Skeletal muscle tissue (tissue), 4 donors: Measurements from ENCODE around the gene NMRK2. TPM values are rescaled to one million over a fixed set of nuclear protein-coding genes. Genes with fewer than 3 reads are reported as not detected.

Source experiments
- H3K27ac ChIP-seq: one replicate; pipeline ENCODE4 v1.7.0; 2013; ENCODE audit warnings: mild to moderate bottlenecking, low read depth, low read length, inconsistent platforms
- H3K27me3 ChIP-seq, 3 donors: one replicate each; pipeline ENCODE4 v1.7.0; 2013; ENCODE audit warnings: low read length in 3 of 3; ENCODE audit not compliant: control insufficient read depth in 3 of 3, insufficient read depth in 3 of 3
- H3K36me3 ChIP-seq, 3 donors: one replicate each; pipeline ENCODE4 v1.7.0; 2013; ENCODE audit warnings: low read length in 3 of 3; ENCODE audit not compliant: control insufficient read depth in 3 of 3, insufficient read depth in 3 of 3
- H3K4me1 ChIP-seq, 3 donors: one replicate each; pipeline ENCODE4 v1.7.0; 2013; ENCODE audit warnings: low read length in 3 of 3, mild to moderate bottlenecking in 3 of 3; ENCODE audit not compliant: control insufficient read depth in 3 of 3, insufficient read depth in 3 of 3
- H3K4me3 ChIP-seq, 3 donors: one replicate each; pipeline ENCODE4 v1.7.0; 2013; ENCODE audit warnings: low read length in 3 of 3
- H3K9ac ChIP-seq, 3 donors: one replicate each; pipeline ENCODE4 v1.7.0; 2013; ENCODE audit warnings: low read length in 3 of 3, mild to moderate bottlenecking in 3 of 3, moderate library complexity in 2 of 3, low read depth in 1 of 3
- H3K9me3 ChIP-seq, 3 donors: one replicate each; pipeline ENCODE4 v1.7.0; 2013; ENCODE audit warnings: low read length in 3 of 3; ENCODE audit not compliant: control insufficient read depth in 3 of 3
- total RNA-seq: library from RNA; depleted of rRNA; stranded (reverse); fragments of >200 nt; gene quantifications from one replicate; pipeline ENCODE4 v1.2.3, GENCODE V29; 2014
- donor health status: Osteomylitis.

The NMRK2 gene
- total RNA-seq, 1 donor from 2014 or later, result 48.5 TPM

GRCh38 chr19:3904233-3904632 lies 28.6 kb upstream of the NMRK2 start:
- Histone ChIP-seq H3K4me3 (no peak overlapping the region), H3K4me1 (peaks cover 0 to 6% (median 0%) of the 10 kb centered on the region in 3 donors), H3K36me3 (no peaks in the 10 kb centered on the region), H3K9me3 (no peaks in the 10 kb centered on the region), H3K27ac (no peak overlapping the region), H3K9ac (no peak overlapping the region), H3K27me3 (peaks cover 0 to 14% (median 4%) of the 10 kb centered on the region in 3 donors)

GRCh38 chr19:3907626-3908265 lies 25.1 kb upstream of the NMRK2 start:
- peaks cover 0 to 5% (median 0%) of the 10 kb centered on the region in 3 donors for H3K27me3 ChIP-seq
- no peak overlapping the region for H3K9ac ChIP-seq
- peaks cover 0 to 4% (median 3%) of the 10 kb centered on the region in 3 donors for H3K9me3 ChIP-seq
- H3K27ac ChIP-seq, result no peak overlapping the region
- no peak overlapping the region for H3K4me3 ChIP-seq
- H3K4me1 ChIP-seq, result no peaks in the 10 kb centered on the region
- H3K36me3 ChIP-seq, result no peaks in the 10 kb centered on the region

DNA sequence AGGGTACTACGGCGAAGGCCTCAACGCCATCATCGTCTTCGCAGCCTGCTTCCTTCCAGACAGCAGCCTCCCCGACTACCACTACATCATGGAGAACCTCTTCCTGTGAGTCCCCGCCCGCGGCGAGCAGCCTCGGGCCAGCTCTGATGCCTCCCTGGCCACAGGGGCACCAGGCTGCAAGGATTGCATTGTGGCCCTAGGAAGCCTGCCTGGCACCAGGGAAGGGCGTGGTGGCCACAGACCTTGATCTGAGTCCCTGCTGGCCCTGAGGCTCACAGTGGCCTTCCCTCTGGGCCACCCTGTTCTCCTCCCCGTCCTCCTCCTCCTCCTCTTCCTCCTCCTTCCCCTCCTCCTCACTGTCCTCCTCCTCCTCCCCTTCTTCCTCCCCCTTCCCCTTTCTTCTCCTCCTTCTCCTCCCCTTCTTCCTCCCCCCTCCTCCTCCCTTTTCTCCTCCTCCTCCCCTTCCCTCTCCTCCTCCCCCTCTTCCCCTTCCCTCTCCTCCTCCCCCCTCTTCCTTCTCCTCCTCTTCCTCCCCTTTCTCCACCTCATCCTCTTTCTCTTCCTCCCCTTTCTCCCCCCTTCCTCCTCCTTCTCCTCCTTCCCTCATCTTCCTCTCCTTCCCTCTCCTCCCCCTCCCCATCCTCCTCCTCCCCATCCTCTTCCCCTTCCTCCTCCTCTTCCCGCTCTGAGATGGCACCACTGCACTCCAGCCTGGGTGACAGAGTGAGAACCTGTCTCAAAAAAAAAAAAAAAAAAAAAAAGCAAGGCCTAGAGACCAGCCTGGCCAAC lies 24.4 kb upstream of the NMRK2 start:
- Histone ChIP-seq H3K36me3 (no peaks in the 10 kb centered on the region), H3K27me3 (peaks cover 0 to 4% (median 0%) of the 10 kb centered on the region in 3 donors), H3K9ac (no peak overlapping the region), H3K27ac (no peak overlapping the region), H3K9me3 (peaks cover 0 to 4% (median 3%) of the 10 kb centered on the region in 3 donors), H3K4me3 (no peak overlapping the region), H3K4me1 (no peaks in the 10 kb centered on the region)

DNA sequence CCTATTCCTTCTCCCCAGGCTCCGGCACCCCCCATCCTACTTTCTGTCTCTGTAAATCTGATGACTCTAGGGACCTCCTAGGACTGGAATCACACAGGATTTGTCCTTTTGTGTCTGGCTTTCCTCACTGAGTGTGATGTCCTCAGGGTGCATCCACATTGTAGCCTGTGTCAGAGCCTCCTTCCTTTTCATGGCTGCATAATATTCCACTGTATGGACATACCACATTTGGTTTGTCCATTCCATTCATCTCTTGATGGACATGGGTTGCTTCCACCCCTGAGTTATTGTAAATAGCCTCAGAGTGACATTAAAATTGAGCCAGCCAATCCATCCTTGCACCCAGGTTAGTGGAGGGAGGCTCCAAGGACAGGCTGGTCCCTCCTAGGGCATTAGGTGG lies 22.8 kb upstream of the NMRK2 start:
- Histone ChIP-seq H3K4me1 (no peaks in the 10 kb centered on the region), H3K9ac (no peak overlapping the region), H3K9me3 (peaks cover 0 to 4% (median 3%) of the 10 kb centered on the region in 3 donors), H3K36me3 (no peaks in the 10 kb centered on the region), H3K4me3 (no peak overlapping the region), H3K27ac (no peak overlapping the region), H3K27me3 (peaks cover 0 to 3% (median 0%) of the 10 kb centered on the region in 3 donors)

- Histone ChIP-seq H3K27me3 (no peaks in the 10 kb centered on the region), H3K9ac (no peak overlapping the region), H3K9me3 (peaks cover 2 to 4% (median 3%) of the 10 kb centered on the region in 3 donors), H3K36me3 (no peaks in the 10 kb centered on the region), H3K4me1 (no peaks in the 10 kb centered on the region), H3K4me3 (no peak overlapping the region), H3K27ac (no peak overlapping the region)
These were observed 18.7 kb upstream of the NMRK2 start for GRCh38 chr19:3914199-3914598.

DNA sequence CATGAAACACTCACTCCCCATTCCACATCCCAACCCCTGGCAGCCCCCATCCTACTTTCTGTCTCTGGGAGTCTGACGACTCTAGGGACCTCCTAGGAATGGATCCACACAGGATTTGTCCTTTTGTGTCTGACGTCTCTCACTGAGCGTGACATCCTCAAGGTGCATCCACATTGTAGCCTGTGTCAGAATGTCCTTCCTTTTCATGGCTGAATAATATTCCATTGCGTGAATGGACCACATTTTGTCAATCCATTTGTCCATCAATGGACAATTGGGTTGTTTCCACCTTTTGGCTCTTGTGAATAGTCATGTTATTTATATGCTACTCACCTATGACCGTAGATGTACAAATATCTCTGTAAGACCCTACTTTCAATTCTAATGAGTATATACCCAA lies 16.8 kb upstream of the NMRK2 start:
- Histone ChIP-seq H3K27me3 (no peaks in the 10 kb centered on the region), H3K9me3 (peaks cover 0 to 6% (median 3%) of the 10 kb centered on the region in 3 donors), H3K9ac (no peak overlapping the region), H3K4me3 (no peak overlapping the region), H3K27ac (no peak overlapping the region), H3K4me1 (no peaks in the 10 kb centered on the region), H3K36me3 (no peaks in the 10 kb centered on the region)

GRCh38 chr19:3919793-3920192 lies 13.1 kb upstream of the NMRK2 start:
- H3K9me3 ChIP-seq, result peaks cover 3 to 11% (median 5%) of the 10 kb centered on the region in 3 donors
- no peak overlapping the region for H3K9ac ChIP-seq
- H3K27ac ChIP-seq, result no peak overlapping the region
- no peak overlapping the region for H3K4me3 ChIP-seq
- no peaks in the 10 kb centered on the region for H3K27me3 ChIP-seq
- no peaks in the 10 kb centered on the region for H3K4me1 ChIP-seq
- no peaks in the 10 kb centered on the region for H3K36me3 ChIP-seq

DNA sequence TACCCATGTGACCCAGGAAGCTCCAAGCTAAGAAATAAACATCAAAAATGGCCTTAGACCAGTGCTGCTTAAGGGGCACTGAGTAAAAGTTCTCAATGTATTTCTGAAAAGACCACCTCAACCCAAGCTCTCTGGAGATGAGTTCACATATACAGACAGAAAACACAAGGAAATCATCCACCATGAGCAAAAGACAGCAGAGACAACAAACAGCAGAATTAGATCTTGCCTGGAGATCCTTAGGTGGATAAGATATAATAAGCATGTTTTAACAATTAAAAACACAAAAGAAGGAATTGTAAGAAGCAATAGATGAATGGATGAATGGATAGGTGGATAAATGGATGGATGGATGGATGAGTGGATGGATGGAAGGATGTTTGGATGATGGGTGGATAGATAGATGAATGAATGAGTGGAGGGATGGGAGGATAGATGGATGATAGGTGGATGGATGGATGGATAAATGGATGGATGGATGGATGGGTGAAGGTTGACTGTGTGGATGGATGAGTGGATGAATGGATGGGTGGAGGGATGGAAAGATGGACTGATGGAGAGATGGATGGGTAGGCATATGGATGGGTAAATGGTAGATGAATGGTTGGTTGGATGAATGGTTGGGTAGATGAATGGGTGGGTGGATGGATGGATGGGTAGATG lies 9.6 kb upstream of the NMRK2 start:
- H3K27ac ChIP-seq, result no peak overlapping the region
- H3K9ac ChIP-seq, result no peak overlapping the region
- H3K27me3 ChIP-seq, result no peaks in the 10 kb centered on the region
- peaks cover 3 to 8% (median 5%) of the 10 kb centered on the region in 3 donors for H3K9me3 ChIP-seq
- H3K4me3 ChIP-seq, result no peak overlapping the region
- H3K36me3 ChIP-seq, result no peaks in the 10 kb centered on the region
- H3K4me1 ChIP-seq, result peaks cover 0 to 4% (median 0%) of the 10 kb centered on the region in 3 donors

DNA sequence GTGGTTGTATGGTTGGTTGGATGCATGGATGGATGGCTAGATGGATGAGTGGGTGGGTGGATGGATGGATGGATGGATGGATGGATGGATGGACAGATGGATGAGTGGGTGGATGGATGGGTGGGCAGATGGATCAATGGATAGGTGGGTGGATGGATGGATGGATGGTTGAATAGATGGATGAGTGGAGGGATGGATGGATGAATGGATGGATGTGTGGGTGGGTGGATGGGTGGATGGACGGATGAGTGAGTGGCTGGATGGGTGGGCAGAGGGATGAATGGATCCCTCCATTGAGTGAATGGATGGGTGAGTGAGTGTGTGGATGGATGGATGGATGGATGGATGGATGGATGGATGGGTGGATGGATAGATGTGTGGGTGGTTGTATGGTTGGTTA lies 9.0 kb upstream of the NMRK2 start:
- Histone ChIP-seq H3K27me3 (no peaks in the 10 kb centered on the region), H3K4me1 (peaks cover 0 to 4% (median 0%) of the 10 kb centered on the region in 3 donors), H3K9ac (no peak overlapping the region), H3K9me3 (peaks cover 3 to 8% (median 5%) of the 10 kb centered on the region in 3 donors), H3K36me3 (no peaks in the 10 kb centered on the region), H3K27ac (no peak overlapping the region), H3K4me3 (no peak overlapping the region)

- Histone ChIP-seq H3K9me3 (no peaks in the 10 kb centered on the region), H3K27me3 (peaks cover 0 to 4% (median 0%) of the 10 kb centered on the region in 3 donors), H3K36me3 (no peaks in the 10 kb centered on the region), H3K9ac (peak overlapping the region in 1 of 3 donors; percentile 46), H3K4me3 (no peak overlapping the region), H3K4me1 (peaks cover 12 to 23% (median 17%) of the 10 kb centered on the region in 3 donors), H3K27ac (peak overlapping the region; percentile 78)
These were observed 1.8 kb upstream of the NMRK2 start for GRCh38 chr19:3931041-3931440.
